Measurements from ENCODE around the gene ANXA6. TPM values are rescaled to one million over a fixed set of nuclear protein-coding genes. Genes with fewer than 3 reads are reported as not detected.

The ANXA6 gene
- polyA plus RNA-seq, 4 donors = 7.2 to 74.9 (median 46.7) TPM

GRCh38 chr5:151162776-151163175 lies 5.2 kb upstream of the ANXA6 start:
- DNase-seq (no peak), FAIRE-seq (no peak)
- Histone ChIP-seq H3K27ac (ENCODE audit: low read depth in 1 of 3, low read length in 2 of 3) (no peak overlapping the region), H3K27me3 (ENCODE audit: control insufficient read depth in 3 of 3, insufficient read depth in 3 of 3, low read length in 3 of 3) (no peaks in the 10 kb centered on the region), H3K4me3 (ENCODE audit: low read depth in 1 of 3, low read length in 3 of 3) (no peak overlapping the region), H3K36me3 (ENCODE audit: control insufficient read depth in 3 of 3, insufficient read depth in 2 of 3, low read depth in 1 of 3, low read length in 3 of 3) (no peaks in the 10 kb centered on the region), H3K9me3 (ENCODE audit: control insufficient read depth in 2 of 2, insufficient read depth in 1 of 2, low read depth in 1 of 2, low read length in 1 of 2) (no peaks in the 10 kb centered on the region), H3K4me1 (ENCODE audit: control insufficient read depth in 3 of 3, insufficient read depth in 2 of 3, low read depth in 1 of 3, low read length in 2 of 3) (peaks cover 0 to 9% (median 0%) of the 10 kb centered on the region in 3 donors)
- WGBS, 3 donors = 54 to 68% (median 57%) methylated on average over 1 of the region's 1 CpG

- Histone ChIP-seq H3K9me3 (ENCODE audit: control insufficient read depth in 2 of 2, insufficient read depth in 1 of 2, low read depth in 1 of 2, low read length in 1 of 2) (no peaks in the 10 kb centered on the region), H3K27me3 (ENCODE audit: control insufficient read depth in 3 of 3, insufficient read depth in 3 of 3, low read length in 3 of 3) (no peaks in the 10 kb centered on the region), H3K36me3 (ENCODE audit: control insufficient read depth in 3 of 3, insufficient read depth in 2 of 3, low read depth in 1 of 3, low read length in 3 of 3) (no peaks in the 10 kb centered on the region), H3K4me1 (ENCODE audit: control insufficient read depth in 3 of 3, insufficient read depth in 2 of 3, low read depth in 1 of 3, low read length in 2 of 3) (peaks cover 0 to 35% (median 6%) of the 10 kb centered on the region in 3 donors), H3K4me3 (ENCODE audit: low read depth in 1 of 3, low read length in 3 of 3) (no peak overlapping the region), H3K27ac (ENCODE audit: low read depth in 1 of 3, low read length in 2 of 3) (no peak overlapping the region)
- 80 to 84% (median 82%) methylated on average over 9 of the region's 9 CpGs for WGBS, 3 donors
- no peak for DNase-seq
- no peak for FAIRE-seq
Observed at GRCh38 chr5:151159649-151160373, 2.2 kb upstream of the ANXA6 start.

GRCh38 chr5:151158287-151158661 lies 695 bp upstream of the ANXA6 start:
- Histone ChIP-seq H3K27ac (ENCODE audit: low read depth in 1 of 3, low read length in 2 of 3) (peak overlapping the region in 2 of 3 donors; percentile 27 to 90), H3K27me3 (ENCODE audit: control insufficient read depth in 3 of 3, insufficient read depth in 3 of 3, low read length in 3 of 3) (no peaks in the 10 kb centered on the region), H3K36me3 (ENCODE audit: control insufficient read depth in 3 of 3, insufficient read depth in 2 of 3, low read depth in 1 of 3, low read length in 3 of 3) (peaks cover 0 to 3% (median 0%) of the 10 kb centered on the region in 3 donors), H3K9me3 (ENCODE audit: control insufficient read depth in 2 of 2, insufficient read depth in 1 of 2, low read depth in 1 of 2, low read length in 1 of 2) (no peaks in the 10 kb centered on the region), H3K4me3 (ENCODE audit: low read depth in 1 of 3, low read length in 3 of 3) (peak overlapping the region in 1 of 3 donors; percentile 77), H3K4me1 (ENCODE audit: control insufficient read depth in 3 of 3, insufficient read depth in 2 of 3, low read depth in 1 of 3, low read length in 2 of 3) (peaks cover 0 to 35% (median 19%) of the 10 kb centered on the region in 3 donors)
- DNase-seq (no peak), FAIRE-seq (no peak)
- 2 to 15% (median 10%) methylated on average over 6 of the region's 6 CpGs for WGBS, 3 donors

DNA sequence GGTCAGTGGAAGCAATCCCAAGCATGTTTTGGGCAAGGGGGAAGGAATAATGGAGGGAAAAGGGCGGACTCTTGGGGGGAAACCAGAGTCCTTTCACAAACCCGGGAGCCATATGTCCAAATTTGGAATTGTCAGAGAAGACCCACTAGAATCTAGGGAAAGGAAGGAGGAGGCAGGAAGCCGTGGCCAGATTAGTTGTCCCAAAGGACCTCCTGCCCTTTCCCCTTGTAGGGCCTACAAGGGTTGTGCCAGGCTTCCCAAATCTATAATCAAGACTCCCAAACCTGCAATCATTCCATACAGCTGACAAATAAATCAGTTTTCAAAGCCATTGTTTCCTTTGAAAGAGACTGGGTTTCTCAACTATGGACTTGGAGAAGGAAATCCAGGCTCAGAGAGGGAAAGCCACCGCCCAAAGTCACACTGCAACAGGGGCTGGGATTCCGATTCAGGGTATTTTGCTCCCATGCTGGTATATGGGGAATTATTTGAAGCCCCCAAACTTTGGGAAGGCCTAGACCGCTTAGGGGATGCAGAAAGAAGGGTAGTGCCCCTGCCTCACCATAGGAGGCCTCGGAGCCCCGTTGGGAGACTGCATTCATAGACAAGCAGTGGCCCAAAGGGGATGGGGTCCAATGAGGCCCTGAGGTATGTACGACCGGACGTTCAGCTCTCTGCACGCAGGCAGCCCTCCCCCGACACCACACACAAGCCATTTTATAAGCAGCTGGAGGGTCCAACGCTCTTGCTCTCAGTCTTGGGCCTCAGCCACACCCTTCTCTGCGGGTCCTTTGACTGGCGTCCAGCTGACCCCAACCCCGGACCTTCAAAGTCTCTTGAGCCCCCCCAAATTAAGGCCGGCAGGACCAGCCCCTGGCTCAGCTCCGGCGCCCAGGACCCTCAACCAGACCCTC lies 815 bp downstream of the ANXA6 start:
- peak overlapping the region; percentile 66 to 77 (median 74) for H3K4me3 ChIP-seq (ENCODE audit: low read depth in 1 of 3, low read length in 3 of 3)
- no peaks in the 10 kb centered on the region for H3K27me3 ChIP-seq (ENCODE audit: control insufficient read depth in 3 of 3, insufficient read depth in 3 of 3, low read length in 3 of 3)
- DNase-seq (no peak), FAIRE-seq (no peak)
- no peaks in the 10 kb centered on the region for H3K9me3 ChIP-seq (ENCODE audit: control insufficient read depth in 2 of 2, insufficient read depth in 1 of 2, low read depth in 1 of 2, low read length in 1 of 2)
- peaks cover 0 to 3% (median 0%) of the 10 kb centered on the region in 3 donors for H3K36me3 ChIP-seq (ENCODE audit: control insufficient read depth in 3 of 3, insufficient read depth in 2 of 3, low read depth in 1 of 3, low read length in 3 of 3)
- peak overlapping the region; percentile 58 to 90 (median 68) for H3K27ac ChIP-seq (ENCODE audit: low read depth in 1 of 3, low read length in 2 of 3)
- peaks cover 0 to 36% (median 27%) of the 10 kb centered on the region in 3 donors for H3K4me1 ChIP-seq (ENCODE audit: control insufficient read depth in 3 of 3, insufficient read depth in 2 of 3, low read depth in 1 of 3, low read length in 2 of 3)
- WGBS, 3 donors = 19 to 42% (median 31%) methylated on average over 20 of the region's 20 CpGs

DNA sequence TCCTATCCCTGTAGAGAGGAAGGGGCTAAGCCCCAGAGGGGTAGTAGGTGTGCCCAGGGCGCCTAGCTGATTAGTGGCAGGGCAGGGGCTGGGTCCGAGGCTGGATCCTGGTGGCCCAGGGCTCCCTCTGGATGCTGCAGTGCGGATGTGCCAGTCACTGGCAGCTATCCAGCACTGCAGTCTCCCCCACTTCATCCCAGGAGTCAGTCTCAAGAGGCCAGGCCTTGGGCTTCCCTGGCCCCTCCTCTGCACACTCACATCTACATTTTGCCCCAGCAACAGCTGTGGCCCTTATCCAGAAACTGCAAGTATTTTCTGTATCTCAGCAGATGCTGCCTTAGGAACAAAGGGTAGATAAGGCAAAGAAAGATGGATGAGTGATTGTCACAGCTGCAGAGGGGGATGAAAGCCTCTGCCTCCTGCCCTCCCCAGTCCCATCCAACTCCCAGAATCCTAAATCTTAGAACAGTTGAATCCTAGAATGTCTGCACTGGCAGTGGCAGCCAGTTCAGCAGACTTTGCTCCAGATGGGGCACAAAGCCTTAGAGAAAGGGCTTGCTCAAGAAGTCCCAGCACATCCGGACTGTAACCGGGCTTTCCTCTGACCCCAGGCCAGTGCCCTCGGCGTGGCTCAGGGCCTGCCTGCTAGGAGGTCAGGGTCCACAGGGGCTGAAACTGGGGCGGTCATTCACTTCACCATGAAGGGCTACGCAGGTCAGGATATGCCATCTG lies 1.6 kb downstream of the ANXA6 start:
- Histone ChIP-seq H3K4me3 (ENCODE audit: low read depth in 1 of 3, low read length in 3 of 3) (peak overlapping the region; percentile 3 to 77 (median 74)), H3K27me3 (ENCODE audit: control insufficient read depth in 3 of 3, insufficient read depth in 3 of 3, low read length in 3 of 3) (no peaks in the 10 kb centered on the region), H3K36me3 (ENCODE audit: control insufficient read depth in 3 of 3, insufficient read depth in 2 of 3, low read depth in 1 of 3, low read length in 3 of 3) (peaks cover 0 to 3% (median 0%) of the 10 kb centered on the region in 3 donors), H3K4me1 (ENCODE audit: control insufficient read depth in 3 of 3, insufficient read depth in 2 of 3, low read depth in 1 of 3, low read length in 2 of 3) (peaks cover 0 to 44% (median 30%) of the 10 kb centered on the region in 3 donors), H3K9me3 (ENCODE audit: control insufficient read depth in 2 of 2, insufficient read depth in 1 of 2, low read depth in 1 of 2, low read length in 1 of 2) (no peaks in the 10 kb centered on the region), H3K27ac (ENCODE audit: low read depth in 1 of 3, low read length in 2 of 3) (peak overlapping the region; percentile 37 to 90 (median 68))
- FAIRE-seq (no peak), DNase-seq (peak in 1 of 2 donors; percentile 63)
- 33 to 59% (median 51%) methylated on average over 9 of the region's 9 CpGs for WGBS, 3 donors

GRCh38 chr5:151154931-151155774 lies 2.4 kb downstream of the ANXA6 start:
- DNase-seq = peak in 1 of 2 donors; percentile 46
- Histone ChIP-seq H3K9me3 (ENCODE audit: control insufficient read depth in 2 of 2, insufficient read depth in 1 of 2, low read depth in 1 of 2, low read length in 1 of 2) (no peaks in the 10 kb centered on the region), H3K27ac (ENCODE audit: low read depth in 1 of 3, low read length in 2 of 3) (peak overlapping the region; percentile 44 to 90 (median 68)), H3K4me3 (ENCODE audit: low read depth in 1 of 3, low read length in 3 of 3) (peak overlapping the region in 2 of 3 donors; percentile 74 to 77), H3K27me3 (ENCODE audit: control insufficient read depth in 3 of 3, insufficient read depth in 3 of 3, low read length in 3 of 3) (no peaks in the 10 kb centered on the region), H3K4me1 (ENCODE audit: control insufficient read depth in 3 of 3, insufficient read depth in 2 of 3, low read depth in 1 of 3, low read length in 2 of 3) (peaks cover 0 to 52% (median 31%) of the 10 kb centered on the region in 3 donors), H3K36me3 (ENCODE audit: control insufficient read depth in 3 of 3, insufficient read depth in 2 of 3, low read depth in 1 of 3, low read length in 3 of 3) (peaks cover 0 to 3% (median 0%) of the 10 kb centered on the region in 3 donors)
- 34 to 58% (median 48%) methylated on average over 9 of the region's 9 CpGs for WGBS, 3 donors
- FAIRE-seq = no peak

DNA sequence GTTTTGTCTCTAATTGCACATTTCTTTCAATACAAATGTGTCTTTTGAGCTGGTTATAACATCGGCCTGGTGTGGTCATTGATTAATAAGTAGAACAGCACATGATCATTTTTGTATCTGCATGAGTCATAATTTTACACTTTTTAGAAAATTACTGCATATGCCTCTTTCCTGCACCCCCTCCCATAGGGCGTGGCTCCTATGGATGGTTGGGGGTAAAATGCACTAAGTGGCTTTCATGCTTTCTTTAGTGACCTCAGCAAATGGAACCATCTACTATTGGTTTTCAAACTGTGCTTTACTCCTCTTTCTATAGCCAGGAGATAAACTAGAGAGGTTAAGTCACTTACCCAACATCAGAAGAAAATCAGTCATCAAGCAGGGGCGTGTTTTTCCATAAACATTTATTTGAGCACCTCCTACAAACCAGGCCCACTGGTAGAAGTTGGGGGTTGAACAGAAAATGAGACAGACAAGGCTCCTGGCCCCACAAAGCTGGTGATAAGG lies 3.8 kb downstream of the ANXA6 start:
- H3K9me3 ChIP-seq (ENCODE audit: control insufficient read depth in 2 of 2, insufficient read depth in 1 of 2, low read depth in 1 of 2, low read length in 1 of 2) = no peaks in the 10 kb centered on the region
- H3K27me3 ChIP-seq (ENCODE audit: control insufficient read depth in 3 of 3, insufficient read depth in 3 of 3, low read length in 3 of 3) = no peaks in the 10 kb centered on the region
- peaks cover 0 to 3% (median 0%) of the 10 kb centered on the region in 3 donors for H3K36me3 ChIP-seq (ENCODE audit: control insufficient read depth in 3 of 3, insufficient read depth in 2 of 3, low read depth in 1 of 3, low read length in 3 of 3)
- peaks cover 0 to 59% (median 32%) of the 10 kb centered on the region in 3 donors for H3K4me1 ChIP-seq (ENCODE audit: control insufficient read depth in 3 of 3, insufficient read depth in 2 of 3, low read depth in 1 of 3, low read length in 2 of 3)
- WGBS, 3 donors = 65 to 85% (median 74%) methylated on average over 3 of the region's 3 CpGs
- H3K4me3 ChIP-seq (ENCODE audit: low read depth in 1 of 3, low read length in 3 of 3) = no peak overlapping the region
- no peak for DNase-seq
- no peak overlapping the region for H3K27ac ChIP-seq (ENCODE audit: low read depth in 1 of 3, low read length in 2 of 3)
- FAIRE-seq = no peak
